SU-DHL-6 (cell line): ENCODE measurements around the gene EMX1.

ENCODE experiments used
- CTCF ChIP-seq: fragments of 200-600 bp; sonication (generic); IDR thresholded peaks from one replicate; pipeline ENCODE4 v1.5.1; 2017; ENCODE audit warnings: antibody characterized with exemption, mild to moderate bottlenecking, low read length, moderate library complexity; ENCODE audit not compliant: insufficient read depth, poor library complexity, severe bottlenecking
- EZH2phosphoT487 ChIP-seq: fragments of 200-600 bp; sonication (generic), shearing (Covaris generic); conservative IDR thresholded peaks from 2 replicates; pipeline ENCODE4 v1.6.1; 2018; ENCODE audit warnings: mild to moderate bottlenecking, antibody characterized with exemption, low read length, moderate library complexity, mixed read lengths

GRCh38 chr2:72938455-72938854 is 21.1 kb downstream of the EMX1 start:
- no peak for TF ChIP-seq CTCF
- no peak for TF ChIP-seq EZH2phosphoT487
